ENCODE data around the gene FBLN2.

Gene FBLN2

GRCh38 chr3:13638927-13639326 lies 90.0 kb downstream of the FBLN2 start:
- no peak for DNase-seq (ENCODE audit: low read depth in 1 of 2, low spot score in 1 of 2)

GRCh38 chr3:13642597-13642996 lies 93.7 kb downstream of the FBLN2 start:
- DNase-seq (ENCODE audit: low read depth in 1 of 2, low spot score in 1 of 2), result no peak

GRCh38 chr3:13644341-13645117 lies 95.6 kb downstream of the FBLN2 start:
- no peak for DNase-seq (ENCODE audit: low read depth in 1 of 2, low spot score in 1 of 2)

- DNase-seq (ENCODE audit: low read depth in 1 of 2, low spot score in 1 of 2), result no peak
Measured at GRCh38 chr3:13645801-13646637, 97.1 kb downstream of the FBLN2 start.

GRCh38 chr3:13647298-13648059 lies 98.6 kb downstream of the FBLN2 start:
- DNase-seq (ENCODE audit: low read depth in 1 of 2, low spot score in 1 of 2), result no peak

- peak; percentile 66 to 75 for DNase-seq (ENCODE audit: low read depth in 1 of 2, low spot score in 1 of 2)
Measured at GRCh38 chr3:13648060-13649001, 99.4 kb downstream of the FBLN2 start.

- DNase-seq (ENCODE audit: low read depth in 1 of 2, low spot score in 1 of 2), result peak; percentile 64 to 65
Measured at GRCh38 chr3:13650210-13651056, 101.5 kb downstream of the FBLN2 start.

GRCh38 chr3:13651057-13651400 lies 102.1 kb downstream of the FBLN2 start:
- no peak for DNase-seq (ENCODE audit: low read depth in 1 of 2, low spot score in 1 of 2)

GRCh38 chr3:13651775-13652428 lies 103.0 kb downstream of the FBLN2 start:
- no peak for DNase-seq (ENCODE audit: low read depth in 1 of 2, low spot score in 1 of 2)

- no peak for DNase-seq (ENCODE audit: low read depth in 1 of 2, low spot score in 1 of 2)
Measured at GRCh38 chr3:13652728-13653127, 103.8 kb downstream of the FBLN2 start.

- DNase-seq (ENCODE audit: low read depth in 1 of 2, low spot score in 1 of 2), result no peak
Measured at GRCh38 chr3:13653631-13654279, 104.8 kb downstream of the FBLN2 start.

GRCh38 chr3:13654330-13655060 lies 105.6 kb downstream of the FBLN2 start:
- no peak for DNase-seq (ENCODE audit: low read depth in 1 of 2, low spot score in 1 of 2)

- no peak for DNase-seq (ENCODE audit: low read depth in 1 of 2, low spot score in 1 of 2)
Measured at GRCh38 chr3:13655061-13655913, 106.4 kb downstream of the FBLN2 start.

- no peak for DNase-seq (ENCODE audit: low read depth in 1 of 2, low spot score in 1 of 2)
Measured at GRCh38 chr3:13656584-13657301, 107.8 kb downstream of the FBLN2 start.

- peak; percentile 51 to 52 for DNase-seq (ENCODE audit: low read depth in 1 of 2, low spot score in 1 of 2)
Measured at GRCh38 chr3:13657660-13658435, 108.9 kb downstream of the FBLN2 start.

GRCh38 chr3:13658681-13659080 lies 109.8 kb downstream of the FBLN2 start:
- no peak for DNase-seq (ENCODE audit: low read depth in 1 of 2, low spot score in 1 of 2)

All from activated CD4-positive, alpha-beta T cell treated with anti-CD3 and anti-CD28 coated beads, Interleukin-2, amount 50 U/mL, for 24 hours (primary cell).